Nephron progenitor cell (in vitro differentiated cells): ENCODE results near the gene CLIP1.

Experiments
- DNase-seq: peaks from one replicate; pipeline ENCODE4 v3.0.0; 2021
- H3K27ac Mint-ChIP-seq: 2 replicates; pipeline ENCODE4 v1.8.0; 2021; ENCODE audit warnings: mild to moderate bottlenecking, moderate library complexity, mixed read lengths
- H3K27me3 Mint-ChIP-seq: 2 replicates; pipeline ENCODE4 v1.8.0; 2021; ENCODE audit warnings: mild to moderate bottlenecking, low read depth, mixed read lengths; ENCODE audit not compliant: poor library complexity
- H3K36me3 Mint-ChIP-seq: 2 replicates; pipeline ENCODE4 v1.8.0; 2021; ENCODE audit warnings: low read depth, mixed read lengths
- H3K4me1 Mint-ChIP-seq: 2 replicates; pipeline ENCODE4 v1.8.0; 2021; ENCODE audit warnings: mixed read lengths
- H3K4me3 Mint-ChIP-seq: 2 replicates; pipeline ENCODE4 v1.8.0; 2021; ENCODE audit warnings: mild to moderate bottlenecking, moderate library complexity, mixed read lengths
- H3K9me3 Mint-ChIP-seq: 2 replicates; pipeline ENCODE4 v1.8.0; 2021; ENCODE audit warnings: mild to moderate bottlenecking, moderate library complexity, mixed read lengths
- CTCF ChIP-seq: fragments of 200-600 bp; sonication (generic); IDR thresholded peaks from 2 replicates; pipeline ENCODE4 v1.5.0; 2021; ENCODE audit warnings: antibody characterized with exemption

Gene CLIP1

GRCh38 chr12:122346054-122346453, 76.4 kb downstream of the CLIP1 start:
- DNase-seq = no peak
- Mint-ChIP-seq H3K36me3 (peaks cover 20% of the 10 kb centered on the region), H3K27me3 (no peaks in the 10 kb centered on the region), H3K27ac (no peak overlapping the region), H3K4me3 (no peak overlapping the region), H3K9me3 (no peaks in the 10 kb centered on the region), H3K4me1 (no peaks in the 10 kb centered on the region)
- TF ChIP-seq CTCF = no peak

GRCh38 chr12:122345042-122345441, 77.4 kb downstream of the CLIP1 start:
- no peak for DNase-seq
- H3K27me3 Mint-ChIP-seq = no peaks in the 10 kb centered on the region
- no peak overlapping the region for H3K4me3 Mint-ChIP-seq
- no peaks in the 10 kb centered on the region for H3K4me1 Mint-ChIP-seq
- TF ChIP-seq CTCF = no peak
- H3K9me3 Mint-ChIP-seq = no peaks in the 10 kb centered on the region
- peaks cover 18% of the 10 kb centered on the region for H3K36me3 Mint-ChIP-seq
- H3K27ac Mint-ChIP-seq = no peak overlapping the region

DNA sequence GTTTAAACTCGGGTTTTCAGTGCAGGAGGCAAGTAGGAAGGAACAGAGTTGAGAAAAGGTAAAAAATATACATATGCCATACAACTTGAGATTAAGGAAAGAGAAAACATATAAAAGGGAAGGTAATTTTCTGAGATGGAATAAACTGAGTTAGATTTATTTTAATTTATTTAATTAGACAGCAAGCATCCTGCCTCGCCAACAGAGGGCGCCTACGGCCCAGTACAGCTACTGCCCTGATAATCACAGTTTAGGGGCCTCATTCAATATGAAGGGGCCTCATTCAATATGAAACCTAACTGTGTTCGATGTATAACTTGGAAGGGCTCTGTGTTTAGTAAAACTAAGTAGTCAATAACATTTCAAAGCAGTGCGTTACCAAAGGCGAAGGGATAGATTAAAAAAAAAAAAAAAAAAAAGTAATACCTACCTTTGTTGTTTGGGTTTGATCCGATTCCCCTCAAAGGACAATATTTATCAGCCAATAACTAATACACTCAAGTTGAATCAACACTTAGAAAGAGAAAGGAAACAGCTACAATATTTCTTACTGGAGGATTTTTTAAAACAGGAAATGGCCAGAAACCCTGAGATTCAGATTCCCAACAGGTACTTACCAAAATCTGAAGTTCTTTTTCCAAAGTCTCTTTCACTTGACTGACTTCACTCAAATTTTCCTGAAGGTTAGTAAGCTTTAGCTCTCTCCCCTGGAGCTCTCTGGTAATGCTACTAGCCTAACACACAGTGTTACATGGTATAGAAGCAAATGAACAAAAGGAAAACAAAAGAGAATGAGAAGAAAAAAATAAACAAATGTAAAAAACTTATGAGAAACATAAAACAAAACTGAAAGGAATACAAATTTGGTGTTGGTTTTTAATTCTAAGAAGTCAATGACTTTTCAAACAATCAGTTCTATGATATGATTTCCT, 86.2 kb downstream of the CLIP1 start:
- Mint-ChIP-seq H3K9me3 (no peaks in the 10 kb centered on the region), H3K4me1 (peaks cover 13% of the 10 kb centered on the region), H3K4me3 (no peak overlapping the region), H3K36me3 (peaks cover 42% of the 10 kb centered on the region), H3K27me3 (no peaks in the 10 kb centered on the region), H3K27ac (peak overlapping the region; percentile 73)
- peak; percentile 28 for DNase-seq
- TF ChIP-seq CTCF = peak; percentile 52

- Mint-ChIP-seq H3K9me3 (no peaks in the 10 kb centered on the region), H3K27me3 (no peaks in the 10 kb centered on the region), H3K27ac (peak overlapping the region; percentile 77), H3K4me3 (no peak overlapping the region), H3K36me3 (peaks cover 26% of the 10 kb centered on the region), H3K4me1 (peaks cover 13% of the 10 kb centered on the region)
- DNase-seq = peak; percentile 21
- TF ChIP-seq CTCF = no peak
These were observed 89.1 kb downstream of the CLIP1 start for GRCh38 chr12:122333142-122334087.

DNA sequence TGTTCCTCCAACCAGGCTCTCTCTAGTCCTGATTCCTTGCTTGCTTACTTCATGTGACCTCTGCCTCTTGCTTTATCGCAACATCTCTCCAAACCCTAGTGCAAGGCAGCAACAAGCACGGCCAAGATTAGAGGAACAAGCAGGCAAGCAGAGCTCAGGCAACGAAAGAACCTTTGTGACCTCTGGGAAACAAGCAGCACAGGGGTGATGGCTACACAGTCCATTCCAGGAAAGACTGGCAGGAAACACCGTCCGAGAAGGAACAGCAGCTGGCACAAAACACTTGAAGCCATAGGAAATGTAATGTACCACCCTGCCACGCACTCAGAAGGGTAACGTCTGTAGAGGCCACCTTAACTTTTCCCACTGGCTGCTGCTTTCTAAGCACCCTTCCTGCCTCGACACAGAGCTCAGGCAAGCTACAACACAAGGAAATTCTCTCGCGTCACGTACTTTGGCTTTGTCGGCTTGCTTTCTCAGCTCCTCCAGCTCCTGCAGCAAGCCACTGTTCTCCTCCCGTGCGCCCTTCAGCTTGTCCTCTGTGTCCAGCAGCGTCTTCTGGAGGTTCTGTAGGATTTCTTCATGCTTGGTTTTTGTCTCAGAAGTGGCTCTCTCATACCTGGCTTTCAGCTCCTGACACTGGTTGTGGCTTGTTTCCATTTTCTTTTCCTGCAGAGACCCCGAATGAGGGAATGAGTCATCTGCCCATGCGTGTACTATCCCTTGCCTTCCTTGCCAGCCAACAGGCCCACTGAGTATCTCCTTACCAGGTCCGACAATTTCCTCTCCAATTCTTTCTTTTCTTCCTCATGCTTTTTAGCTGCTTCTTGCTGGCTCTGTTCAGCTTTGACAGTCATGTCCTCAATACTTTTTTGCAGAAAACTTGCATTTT, 94.7 kb downstream of the CLIP1 start:
- H3K4me1 Mint-ChIP-seq = no peaks in the 10 kb centered on the region
- peaks cover 36% of the 10 kb centered on the region for H3K36me3 Mint-ChIP-seq
- H3K27me3 Mint-ChIP-seq = no peaks in the 10 kb centered on the region
- no peak overlapping the region for H3K4me3 Mint-ChIP-seq
- H3K9me3 Mint-ChIP-seq = no peaks in the 10 kb centered on the region
- TF ChIP-seq CTCF = no peak
- H3K27ac Mint-ChIP-seq = peak overlapping the region; percentile 80
- DNase-seq = no peak
